Pulmonary artery endothelial cell (primary cell): ENCODE measurements around the gene ME1. TPM values are rescaled to one million over a fixed set of nuclear protein-coding genes. Genes with fewer than 3 reads are reported as not detected.
"Not testable (repeated sequence)": the region's sequence is repeated elsewhere in the genome, so short reads cannot be mapped to it uniquely, and the experiment has no call there.

Experiments used
- DNase-seq: peaks from one replicate; pipeline ENCODE4 v3.0.0-alpha.2; 2011; ENCODE audit warnings: low read depth, low spot score
- total RNA-seq: library from RNA; depleted of rRNA; stranded (reverse); fragments of >200 nt; gene quantifications from 2 replicates; pipeline ENCODE4 v1.2.3, GENCODE V29; 2014

ME1 gene
- total RNA-seq, 1 donor from 2014 or later = 12.7 TPM

DNA sequence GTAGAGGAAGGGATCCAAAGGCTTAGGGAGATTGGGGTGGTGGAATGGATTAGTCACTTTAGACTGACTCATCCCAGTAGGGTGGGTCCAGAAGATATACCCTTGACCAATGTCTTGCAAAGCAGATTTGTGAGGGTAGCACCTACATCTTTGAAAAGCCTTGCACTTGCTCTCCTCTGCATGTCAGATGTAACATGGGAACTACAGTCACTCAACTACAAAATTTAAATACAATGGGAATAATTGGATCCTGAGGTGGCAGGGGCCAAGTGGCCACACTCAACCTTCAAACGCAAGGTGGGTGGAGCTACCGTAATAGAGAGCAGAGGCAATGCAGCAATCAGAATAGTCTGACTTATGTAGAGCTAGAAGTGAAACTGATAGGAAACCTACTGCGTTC, 71.2 kb downstream of the ME1 start:
- no peak for DNase-seq

DNA sequence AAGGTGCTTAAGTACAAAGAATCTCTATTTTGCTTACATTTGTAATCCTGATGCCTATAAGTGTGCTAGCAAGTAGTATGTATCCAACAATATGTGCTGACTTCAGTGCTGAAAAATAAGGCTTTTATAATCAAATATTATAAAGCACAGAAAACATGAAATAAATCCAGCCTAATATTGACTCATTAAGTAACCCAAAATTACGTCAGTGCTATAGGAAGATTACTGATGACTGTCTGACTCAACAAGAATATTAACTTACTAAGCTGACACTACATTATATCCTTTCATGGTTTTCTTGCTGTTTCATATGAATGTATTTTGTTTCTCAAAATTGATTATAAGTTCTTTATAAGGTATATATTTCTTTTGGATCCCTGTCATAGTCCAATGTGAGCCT, 76.1 kb downstream of the ME1 start:
- DNase-seq = no peak

DNA sequence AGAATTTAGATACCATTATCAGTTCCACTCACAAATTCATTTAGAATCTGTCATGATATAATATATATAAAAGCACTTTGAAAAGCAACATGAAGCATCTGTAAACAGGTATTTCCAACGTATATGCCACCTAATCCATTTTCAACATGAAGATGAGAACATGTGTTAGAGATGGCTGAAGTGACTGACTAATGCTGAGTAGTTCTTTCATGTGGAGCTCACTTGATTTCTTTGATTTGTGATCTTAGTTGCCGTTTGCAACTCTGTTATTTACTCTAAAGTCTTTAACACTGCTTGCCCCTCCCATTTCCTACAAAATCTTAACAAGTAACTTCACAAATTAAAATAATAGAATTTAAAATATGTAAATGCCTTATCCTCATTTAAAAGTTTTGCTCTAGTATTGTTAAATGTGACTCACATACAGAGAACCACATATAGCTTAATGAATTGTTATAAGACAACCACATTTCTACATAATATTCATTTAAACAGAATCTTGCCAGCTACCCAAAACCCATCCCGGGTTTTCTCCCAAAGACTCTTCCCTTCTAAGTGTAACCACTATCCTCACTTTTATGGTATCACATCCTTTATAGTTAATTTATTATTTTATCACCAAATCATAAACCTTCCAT, 78.3 kb downstream of the ME1 start:
- DNase-seq = no peak

DNA sequence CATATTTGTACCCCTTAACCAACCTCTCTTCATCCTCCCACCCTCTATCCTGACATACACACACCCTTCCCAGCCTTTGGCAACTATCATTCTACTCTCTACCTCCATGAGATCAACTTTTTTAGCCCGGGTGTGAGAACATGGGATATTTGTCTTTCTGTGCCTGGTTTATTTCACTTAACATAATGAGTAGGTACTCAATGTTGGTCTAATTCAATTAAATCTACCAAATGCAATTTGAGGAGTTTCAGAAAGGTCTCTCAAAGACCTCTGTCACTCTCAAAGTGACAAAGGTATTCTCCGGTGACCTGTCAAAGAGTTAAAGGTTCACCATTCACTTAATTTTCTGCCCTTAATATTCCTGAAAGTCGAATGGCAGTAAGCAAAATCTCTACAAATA, 87.7 kb downstream of the ME1 start:
- no peak for DNase-seq

DNA sequence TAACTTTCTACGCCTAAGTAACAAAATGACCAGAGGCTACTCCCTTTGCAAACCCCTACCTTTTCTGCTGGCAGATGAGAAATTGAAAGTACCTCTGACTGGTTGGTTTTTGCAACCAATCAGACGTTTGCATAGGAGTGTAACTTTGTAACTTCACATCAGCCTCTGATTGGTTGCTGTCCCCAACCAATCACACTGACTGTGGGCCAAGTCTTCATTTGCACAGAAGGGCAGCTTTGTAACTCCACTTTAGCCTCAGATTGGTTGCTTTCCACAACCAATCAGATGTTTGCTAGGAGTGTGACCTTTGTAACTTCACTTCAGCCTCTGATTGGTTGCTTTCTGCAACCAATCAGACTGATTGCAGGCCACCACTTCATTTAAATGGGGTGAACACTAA, 89.1 kb downstream of the ME1 start:
- no peak for DNase-seq

DNA sequence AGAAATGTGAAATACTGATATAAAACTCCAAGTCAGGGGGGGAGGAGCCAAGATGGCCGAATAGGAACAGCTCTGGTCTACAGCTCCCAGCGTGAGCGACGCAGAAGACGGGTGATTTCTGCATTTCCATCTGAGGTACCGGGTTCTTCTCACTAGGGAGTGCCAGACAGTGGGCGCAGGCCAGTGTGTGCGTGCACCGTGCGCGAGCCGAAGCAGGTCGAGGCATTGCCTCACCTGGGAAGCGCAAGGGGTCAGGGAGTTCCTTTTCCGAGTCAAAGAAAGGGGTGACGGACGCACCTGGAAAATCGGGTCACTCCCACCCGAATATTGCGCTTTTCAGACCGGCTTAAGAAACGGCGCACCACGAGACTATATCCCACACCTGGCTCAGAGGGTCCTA, 96.9 kb downstream of the ME1 start:
- not testable (repeated sequence) for DNase-seq

DNA sequence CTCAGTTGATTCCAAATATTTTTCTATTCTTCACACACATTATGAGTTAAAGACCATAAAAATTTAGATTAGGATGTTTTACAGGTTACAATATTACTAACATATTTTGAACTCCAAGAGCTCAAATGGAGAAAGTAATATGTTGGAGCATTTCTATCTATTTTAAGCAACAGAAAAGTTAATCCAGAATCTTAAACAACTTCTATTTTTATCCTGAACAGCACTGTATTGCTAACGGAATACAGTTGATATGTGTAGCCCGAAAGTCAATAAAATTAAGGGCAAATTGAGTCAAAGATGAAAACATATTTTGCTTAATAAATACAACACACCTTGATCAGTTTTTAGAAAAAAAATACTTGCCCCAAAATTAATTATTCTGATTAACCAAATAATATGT, 97.4 kb downstream of the ME1 start:
- no peak for DNase-seq

DNA sequence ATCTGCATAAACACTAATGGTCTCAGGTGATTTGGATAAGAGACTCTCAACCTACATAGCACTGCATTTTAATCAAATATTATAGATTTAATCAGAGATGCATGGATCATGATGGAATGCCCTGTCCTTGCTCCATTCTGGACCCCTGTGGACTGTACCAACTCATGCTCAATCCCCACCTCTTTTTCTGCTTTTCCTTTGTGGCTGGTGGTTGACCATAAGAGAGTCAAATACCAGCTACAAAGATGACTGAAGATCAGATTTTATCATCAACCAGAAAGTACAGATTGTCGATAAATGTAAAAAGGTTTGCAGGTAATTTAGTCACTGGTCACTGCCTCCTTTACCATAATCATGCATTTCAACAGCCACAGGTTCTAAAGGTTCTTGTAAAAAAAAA, 116.2 kb downstream of the ME1 start:
- DNase-seq = no peak

DNA sequence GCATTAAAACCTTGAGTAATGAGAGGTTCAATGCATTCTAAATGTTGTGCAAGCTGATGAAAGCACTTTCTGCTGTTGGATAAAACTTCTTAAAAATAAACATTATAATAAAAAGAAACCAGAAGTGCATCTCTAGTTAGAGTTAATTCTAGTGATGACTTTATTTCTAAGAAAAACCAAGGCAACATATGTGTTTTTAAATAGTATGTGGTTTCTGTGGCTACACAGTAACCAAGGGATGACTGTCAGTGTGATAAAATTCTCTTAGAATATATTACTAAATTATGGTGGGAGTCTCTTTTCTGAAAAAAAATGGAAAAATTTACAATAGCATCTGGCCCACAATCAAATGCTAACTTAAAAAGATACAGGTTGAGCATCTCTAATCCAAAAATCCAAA, 117.0 kb downstream of the ME1 start:
- no peak for DNase-seq

DNA sequence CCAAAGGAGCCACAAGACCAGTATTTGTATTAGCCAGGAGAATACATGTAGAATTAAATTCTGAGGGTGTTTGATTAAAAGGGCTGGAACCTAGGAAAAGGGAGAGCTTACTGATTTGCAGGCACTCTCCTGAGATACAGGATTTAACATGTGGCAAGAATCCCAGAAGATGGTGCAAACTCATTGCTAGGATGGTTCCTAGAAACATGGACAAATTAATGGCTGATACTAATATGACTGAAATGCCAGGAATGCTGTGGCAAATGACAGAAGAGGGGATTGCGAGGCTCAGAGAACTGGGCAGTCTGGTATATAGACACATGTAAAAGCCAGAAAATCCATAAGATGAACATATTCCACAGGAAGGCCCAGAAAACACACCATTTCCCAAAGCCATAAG, 119.6 kb downstream of the ME1 start:
- no peak for DNase-seq

DNA sequence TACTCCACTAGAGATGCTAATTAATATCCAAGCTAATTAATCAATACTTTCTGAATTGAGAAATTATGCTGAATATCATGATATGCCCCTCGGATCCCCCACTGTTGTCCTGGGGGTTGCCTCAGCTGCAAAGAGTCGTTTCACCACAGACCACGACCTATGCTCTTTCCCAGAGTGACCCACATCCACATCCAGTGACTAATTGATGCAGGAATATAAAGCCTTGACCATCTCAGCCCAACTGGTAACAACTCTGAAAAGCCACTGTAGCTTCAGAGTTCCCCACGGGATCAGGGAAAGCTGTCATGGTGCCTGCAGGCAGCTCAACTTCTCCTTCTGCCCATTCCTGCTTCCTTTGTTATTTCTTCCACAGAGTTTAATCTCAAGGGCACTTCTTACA, 120.8 kb downstream of the ME1 start:
- no peak for DNase-seq

DNA sequence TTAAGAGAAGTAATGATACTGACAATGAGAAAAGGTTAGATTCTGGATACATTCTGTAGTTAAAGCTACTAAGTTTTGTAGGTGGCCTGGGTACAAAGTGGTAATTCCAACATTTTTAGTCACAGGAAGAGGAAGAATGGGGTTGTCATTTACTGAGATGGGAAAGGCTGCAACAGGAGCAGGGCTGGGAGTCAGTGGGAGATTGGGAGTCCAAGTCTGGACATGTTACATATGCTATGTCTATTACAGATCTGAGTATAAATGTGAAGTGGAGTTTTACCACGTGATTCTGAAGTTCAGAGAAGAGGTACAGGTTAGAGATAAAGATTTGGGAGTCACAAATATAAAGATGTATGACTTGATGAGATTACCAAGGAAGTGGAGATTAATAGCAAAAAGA, 121.5 kb downstream of the ME1 start:
- DNase-seq = no peak

DNA sequence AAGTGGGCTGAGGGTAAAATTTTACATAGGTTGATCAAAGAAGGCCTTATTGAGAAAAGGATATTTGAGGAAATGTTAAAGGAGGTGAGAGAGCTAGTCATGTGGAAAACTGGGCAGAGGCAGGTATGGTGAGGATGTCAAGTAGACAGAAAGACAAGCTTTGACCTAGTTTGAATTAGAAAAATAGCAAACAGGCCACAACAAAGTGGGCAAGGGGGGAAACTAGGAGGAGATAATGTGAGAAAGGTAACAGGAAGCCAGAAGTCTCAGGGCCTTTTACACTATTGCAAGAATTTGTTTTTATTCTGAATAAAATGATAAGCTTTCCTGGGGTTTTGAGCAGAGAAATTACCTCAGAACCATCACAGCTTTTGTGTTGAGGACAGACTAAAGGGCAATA, 122.0 kb downstream of the ME1 start:
- no peak for DNase-seq

DNA sequence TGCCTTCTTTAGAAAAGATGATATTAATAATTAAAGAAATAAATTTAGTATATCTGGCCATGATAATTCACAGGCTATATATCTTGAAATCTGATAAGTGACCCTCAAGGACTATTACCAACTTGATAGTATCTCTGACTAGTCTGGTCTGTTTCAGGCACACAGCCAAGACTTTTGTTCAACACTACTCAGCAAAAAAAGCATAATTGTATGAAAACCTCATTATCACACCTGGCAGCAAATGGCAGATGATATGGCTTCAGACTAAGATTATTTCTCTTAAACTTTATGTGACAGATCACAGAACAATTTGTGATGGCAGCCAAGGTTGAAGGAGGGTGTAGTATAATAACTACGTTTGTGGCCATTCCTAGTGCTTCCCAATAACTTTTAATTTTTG, 123.0 kb downstream of the ME1 start:
- no peak for DNase-seq

DNA sequence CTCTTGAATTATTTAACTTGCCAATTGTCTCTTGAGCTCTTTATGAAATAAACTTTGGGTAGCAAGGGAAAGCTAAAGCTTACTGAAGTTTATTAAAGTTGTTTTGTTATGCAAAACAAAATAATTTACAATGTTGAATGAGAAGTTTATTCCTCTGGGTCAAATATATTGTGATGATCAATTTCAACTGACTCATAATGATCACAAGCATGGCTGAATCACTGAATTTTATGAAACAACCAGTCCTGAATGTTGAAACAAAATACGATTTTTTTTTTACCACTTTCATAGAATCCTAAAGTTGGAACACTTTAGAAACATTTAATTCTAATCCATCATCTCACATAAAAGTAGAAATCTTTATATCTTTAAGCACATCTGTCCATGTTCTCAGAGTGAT, 127.4 kb downstream of the ME1 start:
- no peak for DNase-seq

DNA sequence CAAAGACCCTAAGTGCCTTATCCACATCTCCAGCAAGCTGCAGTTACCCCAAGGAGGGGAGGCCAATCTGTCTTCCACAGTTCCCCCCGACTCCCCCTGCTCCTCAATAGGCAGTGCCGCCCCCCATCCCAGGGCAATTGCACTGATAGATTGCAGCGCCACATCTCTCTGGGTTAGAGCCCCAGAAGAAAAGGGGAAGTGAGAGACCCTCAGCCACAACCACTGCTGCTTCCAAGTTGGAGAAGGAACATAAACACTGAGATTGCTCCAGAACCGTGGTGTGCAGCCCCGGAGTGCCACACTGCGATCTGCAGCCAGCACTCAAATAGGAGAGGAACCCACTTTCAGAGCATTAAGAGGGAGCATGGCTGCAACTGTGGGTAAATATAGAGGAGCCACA, 136.2 kb downstream of the ME1 start:
- no peak for DNase-seq

DNA sequence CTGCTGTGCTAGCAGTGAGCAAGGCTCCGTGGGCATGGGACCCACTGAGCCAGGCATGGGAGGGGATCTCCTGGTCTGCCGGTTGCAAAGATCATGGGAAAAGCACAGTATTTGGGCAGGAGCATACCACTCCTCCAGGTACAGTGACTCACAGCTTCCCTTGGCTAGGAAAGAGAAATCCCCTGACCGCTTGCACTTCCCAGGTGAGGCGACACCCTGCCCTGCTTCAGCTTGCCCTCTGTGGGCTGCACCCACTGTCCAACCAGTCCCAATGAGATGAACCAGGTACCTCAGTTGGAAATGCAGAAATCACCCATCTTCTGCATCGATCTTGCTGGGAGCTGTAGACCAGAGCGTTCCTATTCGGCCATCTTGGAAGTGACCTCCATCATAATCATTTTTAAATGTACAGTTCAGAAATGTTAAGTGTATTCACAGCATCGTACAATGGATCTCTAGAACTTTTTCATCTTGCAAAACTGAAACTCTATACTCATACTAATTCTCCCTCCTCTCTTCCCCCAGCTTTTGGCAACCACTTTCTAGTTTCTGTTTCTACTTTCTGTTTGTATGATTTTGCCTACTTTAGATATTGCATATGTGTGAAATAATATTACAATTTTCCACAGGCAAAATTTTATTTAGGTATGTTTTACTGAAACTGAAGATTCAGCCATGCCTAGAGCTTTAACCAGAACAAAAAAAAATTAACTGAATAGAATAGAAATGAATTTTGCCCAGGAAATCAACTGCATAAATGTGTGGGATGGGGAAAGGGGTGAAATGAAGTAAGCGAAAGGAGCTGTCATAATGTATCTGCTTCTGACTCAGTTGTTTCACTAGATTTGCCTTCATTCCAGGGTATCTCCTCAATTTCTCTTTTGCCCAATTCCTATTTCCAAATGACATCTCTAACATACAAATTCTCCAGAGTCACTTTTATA, 137.7 kb downstream of the ME1 start:
- DNase-seq = no peak

DNA sequence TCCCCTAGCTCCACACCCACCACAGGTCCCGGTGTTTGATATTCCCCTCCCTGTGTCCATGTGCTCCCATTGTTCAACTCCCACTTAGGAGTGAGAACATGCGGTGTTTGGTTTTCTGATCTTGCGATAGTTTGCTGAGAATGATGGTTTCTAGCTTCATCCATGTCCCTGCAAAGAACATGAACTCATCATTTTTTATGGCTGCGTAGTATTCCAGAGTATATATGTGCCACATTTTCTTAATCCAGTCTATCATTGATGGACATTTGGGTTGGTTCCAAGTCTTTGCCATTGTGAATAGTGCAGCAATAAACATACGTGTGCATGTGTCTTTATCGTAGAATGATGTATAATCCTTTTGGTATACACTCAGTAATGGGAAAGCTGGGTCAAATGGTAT, 143.6 kb downstream of the ME1 start:
- DNase-seq = not testable (repeated sequence)

DNA sequence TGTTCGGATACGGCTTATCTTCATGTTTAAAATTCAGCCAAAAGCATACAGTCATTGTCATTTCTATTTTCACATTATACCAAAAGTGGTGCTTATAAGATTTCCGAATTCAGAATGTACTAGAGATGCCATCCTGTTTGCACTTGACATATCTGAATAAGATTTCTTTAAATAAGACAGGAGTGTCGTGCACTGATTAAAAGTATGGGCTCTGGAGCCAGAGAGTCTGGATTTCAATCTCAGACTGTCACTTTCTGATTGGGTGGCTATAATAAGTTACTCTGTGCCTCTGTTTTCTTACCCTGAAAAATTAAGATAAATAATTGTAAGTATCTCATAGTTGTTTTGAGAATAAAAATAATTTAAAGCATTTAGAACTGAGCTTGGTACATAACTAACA, 144.9 kb downstream of the ME1 start:
- no peak for DNase-seq

DNA sequence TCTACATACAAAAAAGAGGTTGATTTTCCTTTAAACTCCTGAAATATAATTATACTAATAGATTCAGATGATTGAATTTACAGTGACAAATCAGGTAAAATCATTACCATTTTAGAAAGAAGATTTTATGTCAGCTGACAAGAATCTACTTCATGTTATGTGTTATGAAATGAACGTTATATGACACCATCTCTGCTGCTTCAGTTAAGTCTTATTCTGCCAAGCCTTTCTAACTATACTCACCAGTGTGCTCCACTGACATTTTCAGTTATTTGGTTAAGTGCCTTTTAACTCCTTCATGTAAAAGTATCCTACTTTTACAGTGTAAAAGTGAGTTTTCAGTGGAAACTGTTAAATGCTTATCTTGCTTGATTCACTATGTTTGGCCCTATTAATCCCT, 157.3 kb downstream of the ME1 start:
- DNase-seq = no peak

DNA sequence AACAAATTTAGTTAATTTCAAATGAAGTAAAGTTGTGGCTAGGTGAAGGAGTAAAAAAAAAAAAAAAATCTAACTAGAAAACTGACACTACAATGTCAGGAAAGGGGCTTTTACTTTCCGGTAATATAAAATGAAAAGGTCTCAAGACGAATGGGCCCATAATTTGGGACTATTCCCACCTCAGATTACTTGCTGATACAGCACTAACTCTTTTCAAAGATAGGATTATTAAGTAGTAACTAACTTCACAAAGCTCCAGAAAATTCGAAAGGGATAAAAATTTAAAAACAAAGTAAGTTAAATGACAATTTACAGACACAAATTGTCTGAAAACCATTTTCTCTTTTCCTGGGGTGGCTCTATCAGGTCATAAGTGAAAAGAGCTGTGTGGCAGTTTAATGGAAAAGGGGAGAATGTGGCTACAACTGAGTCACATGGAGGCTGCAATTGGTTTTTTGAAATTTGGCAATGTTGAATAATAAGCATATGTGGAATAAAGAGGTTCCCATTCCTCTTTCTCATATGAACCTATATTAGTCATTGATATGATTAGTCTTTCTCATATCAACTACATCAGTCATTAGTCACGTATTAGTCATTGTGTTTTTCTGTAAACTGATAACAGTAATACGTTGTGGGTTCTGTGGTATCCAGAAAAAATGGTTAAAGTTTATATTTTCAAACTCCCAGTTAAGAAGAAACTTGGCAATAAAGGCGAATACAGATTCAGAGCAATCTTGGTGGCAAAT, 159.7 kb downstream of the ME1 start:
- DNase-seq = peak; percentile 39

DNA sequence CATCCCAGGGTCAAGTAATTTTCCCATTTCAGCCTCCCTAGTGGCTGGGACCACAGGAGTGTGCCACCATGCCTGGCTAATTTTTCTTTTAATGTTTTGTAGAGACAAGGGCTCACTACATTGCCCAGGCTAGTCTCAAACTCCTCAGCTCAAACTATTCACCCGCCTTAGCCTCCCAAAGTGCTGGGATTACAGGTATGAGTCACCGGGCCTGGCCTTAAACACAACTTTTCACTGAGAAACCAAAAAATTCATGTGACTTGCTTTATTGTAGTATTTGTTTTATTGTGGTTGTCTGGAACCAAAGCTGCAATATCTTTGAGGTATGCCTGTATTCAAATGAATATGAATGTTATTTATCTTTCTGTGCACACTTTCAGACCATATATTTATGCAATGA, 165.5 kb downstream of the ME1 start:
- no peak for DNase-seq
